Endometrial microvascular endothelial cells (primary cell): ENCODE results near the gene BCAS3. TPM values are rescaled to one million over a fixed set of nuclear protein-coding genes. Genes with fewer than 3 reads are reported as not detected.

ENCODE experiments used
- in situ Hi-C: cut with HindIII; loops from 2 replicates; pipeline ENCODE4 v1.10.0; 2017; ENCODE audit warnings: low sequenced_read_pairs, low pct_unique_long_range_greater_than_20kb; ENCODE audit errors: inconsistent ontology term
- total RNA-seq: library from RNA; depleted of rRNA; stranded (reverse); fragments of >200 nt; gene quantifications from one replicate; pipeline ENCODE4 v1.2.3, GENCODE V29; 2015; ENCODE audit errors: inconsistent ontology term

Gene BCAS3
- total RNA-seq, 1 donor from 2014 or later = 21.2 TPM

GRCh38 chr17:61380836-61381525 lies 703.3 kb downstream of the BCAS3 start:
- in situ Hi-C loops = no loop called here

- in situ Hi-C loops = no loop called here
These were observed 703.9 kb downstream of the BCAS3 start for GRCh38 chr17:61381537-61381936.

GRCh38 chr17:61382796-61383688 lies 705.4 kb downstream of the BCAS3 start:
- in situ Hi-C loops = no loop called here

- in situ Hi-C loops = no loop called here
These were observed 706.1 kb downstream of the BCAS3 start for GRCh38 chr17:61383689-61384201.

- in situ Hi-C loops = no loop called here
These were observed 706.7 kb downstream of the BCAS3 start for GRCh38 chr17:61384354-61384691.

GRCh38 chr17:61384692-61385576 lies 707.3 kb downstream of the BCAS3 start:
- in situ Hi-C loops = no loop called here

- in situ Hi-C loops = no loop called here
These were observed 708.1 kb downstream of the BCAS3 start for GRCh38 chr17:61385577-61386236.

GRCh38 chr17:61386251-61386650 lies 708.6 kb downstream of the BCAS3 start:
- in situ Hi-C loops = no loop called here

GRCh38 chr17:61387011-61387410 lies 709.4 kb downstream of the BCAS3 start:
- in situ Hi-C loops = no loop called here

- in situ Hi-C loops = no loop called here
These were observed 710.1 kb downstream of the BCAS3 start for GRCh38 chr17:61387511-61388305.

GRCh38 chr17:61388561-61389356 lies 711.1 kb downstream of the BCAS3 start:
- in situ Hi-C loops = no loop called here

GRCh38 chr17:61389670-61390478 lies 712.2 kb downstream of the BCAS3 start:
- in situ Hi-C loops = no loop called here

- in situ Hi-C loops = no loop called here
These were observed 712.8 kb downstream of the BCAS3 start for GRCh38 chr17:61390479-61390791.

- in situ Hi-C loops = no loop called here
These were observed 714.1 kb downstream of the BCAS3 start for GRCh38 chr17:61391595-61392291.

GRCh38 chr17:61392679-61393078 lies 715.0 kb downstream of the BCAS3 start:
- in situ Hi-C loops = no loop called here

- in situ Hi-C loops = no loop called here
These were observed 715.9 kb downstream of the BCAS3 start for GRCh38 chr17:61393550-61393903.
